GM18507 (cell line): Measurements from ENCODE around the gene RETREG1.
"Not testable (repeated sequence)": the region's sequence is repeated elsewhere in the genome, so short reads cannot be mapped to it uniquely, and the experiment has no call there.

Experiments
- DNase-seq: peaks from one replicate; pipeline ENCODE4 v3.0.0; 2011; ENCODE audit warnings: low read depth; ENCODE audit not compliant: insufficient read length; ENCODE audit errors: extremely low spot score
- FAIRE-seq: peaks from 2 replicates; lab custom pipeline; 2011; peaks lifted over from hg19 to GRCh38; lab: Jason Lieb, UNC

RETREG1 gene

GRCh38 chr5:16563686-16564085 is 53.1 kb downstream of the RETREG1 start:
- FAIRE-seq = no peak
- no peak for DNase-seq

DNA sequence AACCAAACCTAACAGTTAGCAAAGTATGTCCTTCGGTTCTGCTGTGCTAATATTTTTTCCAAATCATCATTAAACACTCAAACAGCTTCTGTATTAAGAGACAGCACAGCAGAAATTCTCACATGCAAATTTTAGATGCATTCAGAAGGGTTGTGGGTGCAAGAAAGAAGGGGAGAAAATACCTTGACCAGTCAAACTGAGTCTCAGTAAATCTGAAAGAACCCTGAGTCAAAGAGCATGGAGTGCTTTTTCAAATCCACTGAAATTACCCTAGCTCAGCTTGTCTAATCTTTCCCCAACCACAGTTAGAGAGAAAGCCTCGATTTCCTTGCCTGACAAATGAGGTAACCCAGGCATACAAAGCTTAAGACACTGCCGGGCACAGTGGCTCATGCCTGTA is 55.1 kb downstream of the RETREG1 start:
- DNase-seq (no peak), FAIRE-seq (no peak)

DNA sequence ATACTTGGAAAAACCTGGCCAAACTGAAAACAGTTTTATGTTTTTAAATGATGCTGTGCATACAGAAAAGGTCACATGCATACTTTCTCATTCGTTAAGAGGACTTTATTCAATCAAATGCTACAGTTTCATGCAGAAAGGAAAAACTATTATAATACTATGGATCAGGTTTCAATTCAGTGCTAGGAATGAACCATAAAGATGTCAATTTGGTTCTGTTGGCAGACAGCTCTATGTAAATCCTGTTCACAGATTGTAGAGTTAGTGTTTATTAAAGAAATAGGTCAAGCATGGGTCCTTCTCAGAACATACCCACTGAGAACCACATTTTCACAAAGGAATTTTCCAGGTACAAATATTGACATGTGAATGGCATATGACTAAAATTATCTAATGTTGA is 57.1 kb downstream of the RETREG1 start:
- DNase-seq (no peak), FAIRE-seq (no peak)

DNA sequence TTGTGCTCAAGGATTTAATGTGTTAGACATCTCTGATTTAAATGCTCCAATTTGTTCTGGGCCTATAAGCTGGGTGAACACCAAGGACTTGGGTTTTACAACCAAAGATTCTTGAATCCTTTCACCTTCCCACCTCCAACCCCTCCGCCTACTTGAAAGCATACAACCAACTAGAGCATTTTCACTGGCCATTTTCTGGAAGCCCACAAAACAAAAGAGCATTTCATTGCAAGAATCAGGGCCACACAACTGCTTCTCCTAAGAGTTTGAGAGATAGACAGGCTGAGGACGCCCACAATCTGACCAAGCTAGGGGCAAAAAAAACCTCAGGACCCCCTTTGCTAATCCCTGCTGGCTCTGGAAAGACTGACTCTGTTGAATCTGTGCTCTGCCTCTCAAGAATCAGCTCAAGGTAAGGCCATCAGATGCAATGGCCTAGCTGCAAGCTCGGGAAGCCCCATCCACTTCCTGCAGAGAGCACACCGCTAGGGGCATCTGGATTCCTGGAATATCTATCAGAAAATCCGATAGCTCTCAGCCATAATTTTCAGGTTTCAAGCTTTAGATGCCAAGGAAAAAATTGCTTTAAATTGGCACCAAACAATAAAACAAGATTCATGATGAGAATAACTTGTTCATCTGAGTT is 57.7 kb downstream of the RETREG1 start:
- DNase-seq = no peak
- no peak for FAIRE-seq

DNA sequence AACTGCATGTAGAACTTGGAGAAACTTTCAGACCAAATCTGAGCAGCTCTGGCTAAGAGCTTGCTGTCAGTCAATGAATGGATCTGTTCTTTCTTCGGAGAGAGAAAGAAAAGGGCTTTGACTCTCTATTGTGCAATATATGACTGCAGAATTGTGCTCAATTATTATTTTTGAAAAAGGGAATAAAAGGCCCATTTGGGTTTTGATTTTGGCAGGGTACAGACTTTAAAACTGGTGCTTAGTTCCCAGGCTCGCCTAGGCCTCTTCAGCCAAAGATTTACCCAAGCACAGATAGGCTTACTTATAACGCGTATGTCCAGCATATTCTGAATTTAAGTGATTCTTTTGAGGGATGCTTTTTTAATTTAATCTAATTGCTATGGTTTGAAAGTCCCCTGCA is 59.3 kb downstream of the RETREG1 start:
- FAIRE-seq (no peak), DNase-seq (no peak)

GRCh38 chr5:16554110-16554509 is 62.7 kb downstream of the RETREG1 start:
- DNase-seq (no peak), FAIRE-seq (no peak)

GRCh38 chr5:16552666-16553343 is 64.0 kb downstream of the RETREG1 start:
- no peak for DNase-seq
- FAIRE-seq = peak; percentile 74

- DNase-seq (no peak), FAIRE-seq (no peak)
Measured at GRCh38 chr5:16551628-16552027, 65.2 kb downstream of the RETREG1 start.

DNA sequence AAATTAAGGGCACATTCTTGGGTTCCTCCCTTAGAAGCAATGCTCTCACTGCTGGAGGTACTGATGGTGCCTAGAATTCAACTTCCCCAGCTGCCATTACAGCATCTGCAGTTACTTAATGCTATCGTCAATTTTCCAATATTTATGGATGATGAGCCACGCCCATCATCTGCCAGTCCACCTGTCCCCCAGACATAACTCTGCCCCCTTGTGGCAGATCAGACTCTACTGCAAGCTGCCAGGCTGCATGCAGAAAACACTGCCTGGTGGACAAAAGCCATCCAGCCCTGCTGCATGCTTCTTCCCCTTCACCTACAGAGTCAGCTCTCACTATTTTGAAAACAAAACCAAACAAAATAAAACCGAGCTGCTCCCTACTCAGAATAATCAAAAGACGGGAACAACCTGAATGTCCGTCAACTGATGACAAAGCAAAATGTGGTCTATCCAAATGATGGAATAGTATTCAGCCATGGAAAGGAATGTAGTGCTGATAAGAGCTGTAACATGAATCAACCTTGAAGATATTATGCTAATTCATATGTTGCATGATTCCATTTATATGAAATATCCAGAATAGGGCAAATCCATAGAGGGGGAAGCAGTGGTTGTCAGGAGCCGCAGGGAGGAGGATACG is 66.4 kb downstream of the RETREG1 start:
- FAIRE-seq (peak; percentile 79), DNase-seq (peak; percentile 33)

DNA sequence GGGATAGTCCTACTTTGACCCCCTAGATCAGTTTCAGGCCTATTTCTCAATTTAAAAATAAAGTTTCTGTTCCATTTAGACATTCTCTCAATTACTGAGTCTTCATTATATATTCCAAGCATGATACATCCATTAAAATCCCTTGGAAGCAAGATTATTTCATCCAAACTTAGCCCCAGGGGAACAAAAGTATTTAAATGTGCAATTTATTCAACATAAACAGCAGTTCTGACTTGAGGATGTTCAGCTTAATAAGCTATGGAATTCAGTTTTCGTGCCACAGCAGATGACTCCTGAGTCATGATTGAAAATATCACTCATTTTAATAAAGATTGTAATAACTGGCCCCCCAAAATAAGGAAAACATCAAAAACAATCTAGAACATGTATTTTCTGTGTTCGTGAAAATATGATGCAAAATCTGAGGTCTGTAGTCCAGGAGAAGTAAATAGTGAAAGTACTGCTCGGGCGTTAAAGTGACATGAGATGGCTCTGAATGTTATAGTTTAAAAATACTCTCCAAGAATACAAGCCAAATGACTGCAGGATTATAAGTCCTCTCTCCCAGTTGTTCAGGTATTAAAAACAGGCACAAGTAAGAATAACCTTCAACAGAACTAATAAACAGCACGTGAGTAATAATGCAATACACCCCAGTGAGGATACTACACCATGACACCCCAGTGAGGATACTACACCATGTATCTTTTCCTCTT is 67.1 kb downstream of the RETREG1 start:
- DNase-seq (no peak), FAIRE-seq (no peak)

- no peak for FAIRE-seq
- no peak for DNase-seq
Measured at GRCh38 chr5:16548812-16549211, 68.0 kb downstream of the RETREG1 start.

GRCh38 chr5:16548115-16548514 is 68.7 kb downstream of the RETREG1 start:
- DNase-seq (no peak), FAIRE-seq (no peak)

DNA sequence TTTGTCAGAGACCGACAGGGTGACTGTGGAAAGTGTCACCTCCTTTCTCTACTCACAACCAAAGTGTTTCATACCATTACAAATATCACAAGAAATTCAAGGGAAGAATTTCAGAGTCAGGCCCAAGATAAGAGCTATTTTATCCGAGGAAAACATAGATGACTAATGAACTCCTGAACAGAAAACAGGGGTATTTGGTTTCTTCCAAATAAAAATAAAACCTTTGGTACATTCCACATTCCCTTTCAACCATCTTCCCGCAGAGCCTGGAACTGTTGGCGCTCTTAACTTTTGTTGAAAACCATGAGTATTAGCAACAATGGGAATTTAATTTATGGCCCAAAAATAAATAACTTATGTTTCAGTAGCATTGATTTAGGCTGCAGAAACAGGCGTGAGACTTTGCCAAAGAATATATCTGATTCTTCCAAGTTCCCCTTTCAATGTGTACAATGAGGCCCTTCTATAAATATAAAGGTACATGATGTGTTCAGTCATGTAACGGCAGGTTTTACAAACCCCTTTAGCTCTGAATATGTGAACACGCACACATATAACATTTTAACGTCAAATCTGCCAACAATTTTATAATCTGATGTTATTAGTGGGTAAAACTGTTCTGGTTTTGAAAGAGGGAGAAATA is 69.5 kb downstream of the RETREG1 start:
- no peak for DNase-seq
- FAIRE-seq = no peak

DNA sequence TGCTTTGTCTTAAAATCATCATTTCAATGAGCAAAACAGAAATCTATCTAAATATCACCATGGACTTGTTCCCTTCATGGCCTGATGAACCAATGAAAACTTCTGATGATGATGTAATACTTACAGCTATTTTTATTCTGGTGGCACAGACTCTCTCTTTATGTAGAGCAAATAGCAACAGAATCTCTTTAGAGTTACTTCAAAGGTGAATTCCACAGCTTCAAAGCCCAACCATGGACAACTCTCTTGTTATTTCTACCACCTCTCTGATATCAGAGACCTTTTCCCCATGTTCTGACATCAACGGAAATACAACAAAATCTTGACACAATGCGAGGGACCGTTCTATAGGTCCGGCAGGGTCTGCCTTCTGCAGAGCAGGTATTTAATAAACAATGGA is 70.1 kb downstream of the RETREG1 start:
- DNase-seq = no peak
- FAIRE-seq = no peak

- DNase-seq = no peak
- FAIRE-seq = no peak
Measured at GRCh38 chr5:16544607-16545374, 72.0 kb downstream of the RETREG1 start.

- not testable (repeated sequence) for FAIRE-seq
Measured at GRCh38 chr5:16543206-16543605, 73.6 kb downstream of the RETREG1 start.

GRCh38 chr5:16542236-16542635 is 74.6 kb downstream of the RETREG1 start:
- no peak for DNase-seq
- FAIRE-seq = no peak

More at GRCh38 chr5:16543206-16543605, 73.6 kb downstream of the RETREG1 start:
- DNase-seq = not testable (repeated sequence)

DNA sequence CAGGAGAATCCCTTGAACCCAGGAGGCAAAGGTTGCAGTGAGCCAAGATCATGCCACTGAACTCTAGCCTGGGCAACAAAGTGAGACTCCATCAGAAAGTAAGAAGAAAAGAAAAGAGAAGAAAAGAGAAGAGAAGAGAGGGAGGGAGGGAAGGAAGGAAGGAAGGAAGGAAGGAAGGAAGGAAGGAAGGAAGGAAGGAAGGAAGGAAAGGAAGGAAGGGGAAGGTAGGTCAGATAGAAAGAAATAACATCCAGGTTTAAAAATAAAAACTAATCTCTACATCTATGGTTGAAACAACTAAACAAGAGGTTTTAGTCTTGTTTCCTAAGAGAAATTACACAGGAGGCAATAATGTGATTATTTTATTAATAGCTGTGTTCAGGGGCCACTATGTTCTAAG is 75.2 kb downstream of the RETREG1 start:
- not testable (repeated sequence) for DNase-seq, FAIRE-seq

DNA sequence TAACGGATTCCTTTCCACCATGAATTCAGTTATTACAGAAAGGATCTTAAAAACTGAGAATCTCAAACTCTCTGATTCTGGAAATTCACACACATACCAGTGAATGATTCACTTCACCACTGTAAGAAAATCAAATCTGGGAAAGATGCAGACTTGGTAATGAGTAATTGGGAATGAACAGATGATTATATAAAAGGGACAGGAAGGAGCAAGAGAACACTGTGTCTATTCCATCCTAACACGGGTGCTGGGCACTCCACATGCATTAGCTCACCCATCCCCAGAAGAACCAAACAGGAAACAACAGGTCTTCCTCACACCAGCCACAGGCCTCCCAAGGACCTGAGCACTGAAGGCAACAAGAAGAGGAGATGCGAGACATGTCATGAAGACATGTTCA is 76.4 kb downstream of the RETREG1 start:
- no peak for FAIRE-seq
- DNase-seq = no peak
